HG02981 (cell line): ENCODE data around the gene ELMO1.

Source experiments
- ATAC-seq: cut with Tn5 transposase; IDR thresholded peaks from one replicate; pipeline ENCODE4 v1.9.1; 2021; ENCODE audit warnings: mild to moderate bottlenecking, moderate library complexity; ENCODE audit not compliant: unreplicated experiment

Gene ELMO1

DNA sequence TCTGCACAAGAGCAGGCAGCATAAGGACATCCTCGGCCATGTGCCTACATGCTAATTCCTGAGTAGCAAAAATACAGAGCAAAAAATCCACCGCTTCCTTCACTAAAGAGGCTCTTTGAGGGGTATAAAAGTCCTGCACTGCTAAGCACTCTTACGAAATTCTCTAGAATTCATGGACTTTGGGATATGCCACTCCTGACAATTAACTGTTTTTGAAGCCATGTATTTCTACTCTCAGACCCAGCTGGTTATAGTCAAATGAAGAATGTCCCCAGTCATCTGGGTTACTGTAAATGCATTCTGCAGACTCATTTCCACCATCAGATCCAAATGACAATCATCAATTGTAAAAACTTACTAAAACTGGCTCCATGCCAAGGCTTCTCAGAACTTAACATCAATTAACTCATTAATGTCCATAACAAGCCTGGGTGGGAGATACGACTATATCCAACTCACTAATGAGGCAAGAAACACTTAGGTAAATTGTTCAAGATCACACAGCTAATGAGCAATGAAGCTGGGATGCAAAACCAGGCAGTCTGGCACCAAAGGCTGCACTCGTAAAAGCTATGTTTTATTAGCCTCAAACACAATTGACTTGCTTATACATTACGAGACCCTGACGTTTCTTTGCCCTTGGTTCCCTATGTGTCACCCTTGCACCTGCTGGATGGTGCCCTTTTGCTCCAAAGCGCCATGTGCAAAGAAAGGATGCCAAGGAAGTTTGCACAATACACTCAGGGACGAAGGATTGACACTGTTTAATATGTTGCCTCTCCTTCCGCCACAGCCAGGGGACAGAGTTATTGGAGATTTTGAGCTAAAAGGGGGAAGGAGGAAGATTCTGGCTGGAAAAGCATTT, 250.4 kb downstream of the ELMO1 start:
- no peak for ATAC-seq

DNA sequence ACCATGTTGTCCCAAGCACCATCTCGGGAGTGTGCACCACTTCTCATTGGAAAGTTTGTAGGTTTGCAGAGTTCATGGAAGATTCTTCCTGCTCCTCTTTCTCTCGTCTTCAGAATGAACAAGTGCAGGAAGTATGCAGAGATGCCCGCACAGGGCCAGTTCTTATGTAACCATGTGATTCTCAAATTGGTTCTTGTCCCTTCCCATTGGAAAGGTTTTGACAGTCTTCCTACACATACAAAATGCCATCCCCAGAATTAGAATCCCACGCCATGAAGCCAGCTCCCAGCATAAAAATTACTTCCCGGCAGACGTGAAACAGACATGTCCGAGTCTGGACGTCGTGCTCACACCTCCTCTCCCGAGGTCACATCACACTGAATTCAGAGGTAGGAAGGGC, 251.6 kb downstream of the ELMO1 start:
- ATAC-seq = no peak

DNA sequence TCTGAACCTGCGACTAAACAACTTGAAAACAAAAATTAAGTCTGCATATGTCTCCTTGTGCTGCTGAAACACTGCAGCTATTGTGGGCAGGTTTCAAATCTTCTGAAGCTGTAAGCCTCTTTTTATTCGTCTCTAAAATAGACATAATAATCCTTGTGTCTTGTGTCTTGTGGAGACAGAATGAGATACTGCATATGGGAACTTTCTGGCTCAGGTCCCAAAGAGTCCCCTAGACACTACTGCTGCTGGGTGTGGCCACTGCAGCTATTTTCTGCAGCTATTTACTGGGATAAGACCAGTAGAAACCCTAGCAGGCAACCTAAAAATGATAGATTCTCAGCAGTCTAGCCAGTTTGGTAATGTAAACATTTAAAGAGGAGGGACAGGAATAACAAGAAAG, 252.0 kb downstream of the ELMO1 start:
- no peak for ATAC-seq

DNA sequence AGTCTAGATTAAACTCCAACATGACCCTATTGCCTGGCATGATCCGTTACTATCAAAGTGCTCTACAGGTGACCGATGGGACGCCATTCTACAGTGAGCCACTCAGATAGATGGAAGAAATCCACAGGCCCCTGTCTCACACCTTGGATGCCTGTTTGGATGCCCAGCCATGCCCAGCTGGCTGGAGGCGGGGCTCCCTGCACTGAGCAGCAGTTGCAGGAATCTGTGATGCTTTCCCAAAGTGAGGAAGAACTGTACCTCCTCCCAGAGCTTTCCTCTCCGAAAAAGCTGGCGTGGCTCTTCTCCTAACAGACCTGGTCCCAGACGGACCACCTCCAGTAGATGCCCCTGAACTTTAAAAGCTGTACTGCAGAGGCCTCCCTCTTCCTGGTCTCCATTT, 253.3 kb downstream of the ELMO1 start:
- ATAC-seq = no peak

DNA sequence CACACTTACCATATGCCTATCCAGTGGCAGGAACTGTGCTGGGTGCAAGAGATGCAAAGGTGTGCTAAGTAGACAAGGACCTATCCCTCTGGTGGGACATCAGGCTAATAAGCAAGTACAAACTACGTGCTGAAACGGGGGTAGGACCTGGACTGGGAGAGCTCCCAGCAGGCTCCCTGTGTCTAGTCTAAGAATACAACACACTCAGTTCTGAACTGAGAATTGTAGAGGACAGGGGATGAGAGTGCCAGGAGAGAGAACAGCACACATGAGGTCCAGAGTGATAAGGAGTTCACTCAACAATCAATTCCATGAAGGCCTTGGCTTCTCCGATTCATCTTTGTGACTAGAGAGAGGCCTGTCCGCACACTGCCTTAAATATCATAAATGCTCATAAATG, 253.7 kb downstream of the ELMO1 start:
- no peak for ATAC-seq

DNA sequence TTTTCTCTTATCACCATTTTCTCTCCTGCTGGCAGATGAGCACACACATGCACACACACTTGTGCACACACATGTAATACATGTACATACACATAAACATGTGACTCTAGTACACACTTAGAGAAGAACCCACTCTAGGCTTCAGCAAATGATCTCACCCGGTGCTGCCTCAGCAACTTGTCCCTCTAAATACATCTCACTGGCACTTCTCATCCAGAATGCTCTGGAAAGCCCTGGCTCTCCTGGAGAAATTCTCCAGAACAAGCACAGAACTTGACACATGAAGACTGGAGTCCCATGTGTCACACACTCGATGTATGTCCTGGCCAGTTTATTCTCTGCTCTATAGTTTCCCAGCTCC, 254.9 kb downstream of the ELMO1 start:
- ATAC-seq = no peak

DNA sequence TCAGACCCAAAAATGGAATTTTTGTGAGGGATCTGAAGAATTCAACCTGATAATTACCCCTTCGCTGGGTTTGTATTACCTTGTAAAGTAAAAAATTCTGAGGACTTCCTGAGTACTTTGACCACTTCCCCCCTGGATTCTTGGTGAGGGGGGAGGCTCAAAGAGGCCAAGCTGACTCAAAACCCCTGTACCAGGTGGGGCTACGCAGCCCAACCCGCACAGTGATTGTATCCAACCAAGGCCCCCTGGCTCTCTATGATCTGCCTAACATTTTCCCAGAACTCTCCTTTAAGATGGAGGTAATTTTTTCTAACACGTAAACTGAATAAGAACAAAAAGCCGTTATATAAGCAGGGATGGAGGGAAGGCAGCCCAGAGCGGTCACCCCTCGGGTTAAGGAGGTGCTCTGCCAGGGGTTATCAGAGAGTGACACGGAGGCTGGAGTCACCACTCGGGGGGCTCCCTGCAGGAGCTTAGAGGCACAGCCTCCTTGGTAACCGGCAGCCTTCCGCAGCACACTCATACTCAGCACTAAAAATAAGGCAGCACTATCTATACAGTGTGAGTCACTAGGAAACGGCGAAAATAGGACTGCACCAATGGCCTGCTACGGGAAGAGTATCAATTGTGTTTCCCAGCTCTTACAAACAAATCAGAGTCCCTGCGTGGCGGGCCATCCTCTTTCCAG, 255.4 kb downstream of the ELMO1 start:
- ATAC-seq = no peak

DNA sequence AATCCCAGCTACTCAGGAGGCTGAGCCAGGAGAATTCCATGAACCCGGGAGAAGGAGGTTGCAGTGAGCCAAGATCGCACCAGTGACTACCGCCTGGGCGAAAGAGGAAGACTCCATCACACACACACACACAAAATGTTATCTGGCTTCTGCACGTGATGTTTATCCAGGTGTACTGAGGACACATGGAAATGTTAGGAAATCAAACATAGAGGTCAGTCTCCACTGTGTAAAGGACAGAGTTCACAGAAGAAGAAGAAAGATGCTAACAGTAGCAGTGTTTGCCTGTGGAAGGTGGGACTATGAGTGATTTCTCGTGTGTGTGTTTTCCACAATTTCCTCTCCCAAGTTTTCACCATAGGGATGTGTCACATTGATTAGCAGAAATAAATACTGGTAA, 256.9 kb downstream of the ELMO1 start:
- no peak for ATAC-seq

DNA sequence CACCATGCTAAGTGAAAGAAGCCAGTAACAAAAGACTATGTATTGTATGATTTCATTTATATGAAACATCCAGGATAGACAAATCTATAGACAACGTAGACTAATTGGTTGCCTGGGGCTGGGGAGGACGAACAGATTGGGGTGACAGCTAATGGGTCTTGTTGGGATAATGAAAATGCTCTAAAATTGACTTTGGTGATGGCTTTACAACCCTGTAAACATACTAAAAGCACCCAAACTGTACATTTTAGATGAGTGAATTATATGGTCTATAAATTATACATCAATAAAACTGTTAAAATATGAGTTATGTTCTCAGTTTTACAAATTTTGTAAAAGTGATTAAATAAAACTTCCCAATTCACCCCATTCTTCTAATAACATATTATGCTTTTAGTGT, 261.5 kb downstream of the ELMO1 start:
- ATAC-seq = no peak

DNA sequence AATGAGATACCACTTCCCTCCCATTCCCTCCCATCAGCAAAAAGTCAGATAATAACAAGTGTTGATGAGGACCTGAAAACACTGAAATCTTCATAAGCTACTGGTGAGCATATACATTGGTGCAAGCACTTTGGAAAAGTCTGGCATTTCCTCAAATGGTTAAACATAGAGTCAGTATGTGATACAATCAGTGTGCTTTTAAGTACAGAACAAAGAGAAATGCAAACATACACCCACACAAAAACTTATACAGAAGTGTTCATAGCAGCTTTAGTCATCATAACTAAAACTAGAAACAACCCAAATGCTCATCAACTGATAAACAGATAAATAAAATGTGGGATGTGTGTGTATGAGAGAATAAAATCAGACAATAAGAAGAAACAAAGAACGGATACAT, 261.9 kb downstream of the ELMO1 start:
- no peak for ATAC-seq

DNA sequence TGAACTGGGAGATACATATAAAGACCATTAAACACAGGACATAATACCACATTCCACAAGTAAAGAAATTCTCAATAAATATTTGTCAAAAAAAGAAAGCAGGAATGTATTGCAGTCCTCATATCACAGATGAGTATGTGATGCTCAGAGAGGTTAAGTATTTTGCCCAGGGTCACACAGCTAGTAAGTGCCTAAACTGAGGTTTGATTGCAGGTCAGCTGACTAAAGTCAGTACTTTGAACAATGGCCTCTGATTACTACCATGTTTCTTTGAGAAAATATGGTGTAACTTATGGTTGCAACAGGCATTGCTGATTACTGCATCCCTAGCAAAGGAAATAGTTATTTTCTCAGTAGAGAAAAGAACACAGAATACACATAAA, 267.1 kb downstream of the ELMO1 start:
- no peak for ATAC-seq

DNA sequence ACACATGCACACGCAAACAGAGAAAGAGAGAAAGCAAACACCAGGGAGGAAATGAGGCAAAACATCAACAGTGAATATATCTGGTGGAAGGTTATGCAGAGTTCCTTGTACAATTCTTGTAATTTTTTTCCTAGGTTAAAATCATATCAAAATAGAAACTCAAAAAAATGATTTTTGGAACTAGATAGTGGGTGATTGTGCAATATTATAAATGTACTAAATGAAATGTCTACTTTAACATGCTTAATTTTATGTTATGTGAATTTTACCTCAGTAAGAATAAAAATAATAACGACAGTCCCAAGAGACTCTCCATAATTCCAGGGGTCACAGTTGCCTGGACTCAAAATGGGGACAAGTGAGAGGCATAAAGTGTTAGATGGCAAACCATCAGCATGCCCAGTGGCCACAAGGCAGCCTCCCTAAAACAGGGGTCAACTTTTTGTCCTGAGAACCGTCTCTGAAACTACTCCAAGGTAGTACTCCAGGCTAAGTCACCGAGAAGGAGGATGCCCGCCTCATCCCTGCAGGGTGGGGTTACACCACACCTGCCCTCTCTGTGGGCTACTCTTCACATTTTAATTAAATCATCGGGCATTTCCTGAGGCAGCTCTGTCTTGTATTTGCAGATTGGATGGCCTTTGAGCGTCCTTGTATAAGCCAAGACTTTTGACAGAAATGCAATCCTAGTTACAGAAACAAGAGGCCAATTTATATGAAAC, 267.7 kb downstream of the ELMO1 start:
- ATAC-seq = no peak

DNA sequence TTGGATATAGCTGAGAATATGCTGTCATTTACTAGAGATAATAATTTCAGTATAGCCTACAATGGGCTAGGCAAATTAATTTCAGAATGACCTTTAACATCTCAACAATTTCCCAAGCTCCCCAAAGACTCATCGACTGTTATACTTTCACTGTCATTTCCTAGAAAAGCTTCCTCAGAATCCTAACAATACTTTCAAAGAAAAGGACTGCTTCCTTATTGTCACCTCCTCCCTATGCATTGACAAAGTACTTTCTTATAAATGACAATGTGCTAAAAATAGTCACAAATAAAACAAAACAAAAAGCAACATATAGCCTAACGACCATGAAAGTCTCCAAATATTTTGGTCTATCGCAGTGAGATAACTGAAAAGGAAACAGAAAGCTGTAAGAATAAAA, 272.6 kb downstream of the ELMO1 start:
- no peak for ATAC-seq

DNA sequence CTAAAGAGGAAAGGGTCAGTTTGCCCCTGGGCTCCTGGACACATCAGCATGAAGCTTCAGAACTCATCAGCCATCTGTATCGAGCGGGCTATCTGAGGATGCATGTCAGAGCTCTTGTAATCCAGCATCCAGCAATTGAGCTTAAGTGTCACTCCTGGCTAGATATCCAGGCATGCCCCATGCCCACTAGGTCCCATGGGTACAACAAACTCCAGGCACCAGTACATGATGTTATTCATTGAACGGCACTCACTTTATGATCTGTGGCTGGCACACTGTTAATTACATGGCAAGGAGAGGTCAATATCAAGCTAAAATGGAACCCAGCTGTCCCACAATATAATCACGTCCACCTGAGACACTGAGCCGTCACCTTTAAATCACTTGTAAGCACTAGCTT, 274.2 kb downstream of the ELMO1 start:
- ATAC-seq = no peak

DNA sequence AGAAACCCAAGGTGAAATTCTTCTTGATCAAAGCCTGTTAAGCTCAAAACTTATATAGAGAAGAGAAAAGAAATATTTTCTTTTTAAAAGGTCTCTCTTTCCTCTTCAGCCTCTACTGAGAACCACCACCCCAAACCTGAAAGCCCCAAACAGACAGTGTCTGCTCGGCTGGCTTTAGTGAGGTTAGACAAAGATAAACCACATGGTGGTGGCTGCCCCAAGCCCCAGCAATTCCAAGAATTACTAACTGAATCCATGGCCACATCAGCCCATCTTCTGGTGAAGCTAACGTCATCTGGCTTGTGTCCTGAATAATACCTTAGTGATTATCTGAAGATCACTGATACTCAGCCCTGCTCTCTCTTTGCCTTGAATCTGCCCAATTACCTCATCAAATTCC, 275.0 kb downstream of the ELMO1 start:
- ATAC-seq = no peak

DNA sequence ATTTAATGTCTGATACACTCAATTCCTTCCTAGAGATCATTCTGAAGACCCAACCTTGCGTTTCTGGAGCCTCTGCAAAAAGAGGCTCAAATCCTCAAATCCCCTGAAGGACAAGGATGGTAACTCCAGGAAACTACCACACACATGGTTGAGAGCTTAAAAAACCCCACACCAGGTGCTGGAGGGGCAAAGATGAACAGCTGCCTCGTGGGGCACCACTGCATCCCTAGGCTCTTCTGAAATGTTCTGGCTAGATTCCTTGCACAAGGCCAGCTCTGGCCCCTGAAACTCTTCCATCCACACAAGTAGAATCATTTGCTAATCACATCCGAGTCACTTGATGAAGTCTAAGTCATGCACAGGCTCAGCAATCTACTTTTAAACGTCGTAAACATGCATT, 286.6 kb downstream of the ELMO1 start:
- no peak for ATAC-seq

DNA sequence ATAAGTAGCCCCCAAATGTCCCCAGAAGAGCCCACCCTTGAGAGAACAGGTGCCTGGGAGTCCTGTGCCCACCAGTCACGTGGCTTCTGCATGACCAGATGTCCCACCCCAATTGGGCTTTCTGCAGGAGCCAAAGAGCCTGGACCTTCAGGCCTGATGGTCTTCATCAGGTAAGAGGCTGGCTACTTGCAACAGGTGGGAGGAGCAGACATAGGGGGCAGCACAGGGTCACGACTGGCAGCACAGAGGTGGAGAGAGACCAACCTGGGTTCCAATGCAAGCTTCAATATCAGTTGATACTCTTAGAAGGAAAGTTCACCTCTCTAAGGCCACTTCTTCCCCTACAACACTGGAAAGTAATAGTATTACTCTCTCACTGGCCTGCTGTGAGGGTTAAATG, 288.0 kb downstream of the ELMO1 start:
- no peak for ATAC-seq

DNA sequence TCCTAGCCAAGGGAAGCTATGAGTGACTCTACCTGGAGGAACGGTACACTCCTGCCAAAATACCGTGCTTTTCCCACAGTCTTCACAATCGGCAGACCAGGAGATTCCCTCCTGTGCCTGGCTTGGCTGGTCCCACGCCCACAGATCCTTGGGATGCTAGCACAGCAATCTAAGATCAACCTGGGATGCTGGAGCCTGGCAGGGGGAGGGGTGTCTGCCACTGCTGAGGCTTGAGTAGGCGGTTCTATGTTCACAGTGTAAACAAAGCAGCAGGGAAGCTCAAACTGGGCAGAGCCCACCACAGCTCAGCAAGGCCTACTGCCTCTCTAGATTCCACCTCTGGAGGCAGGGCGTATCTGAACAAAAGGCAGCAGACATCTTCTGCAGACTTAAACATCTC, 295.3 kb downstream of the ELMO1 start:
- no peak for ATAC-seq

DNA sequence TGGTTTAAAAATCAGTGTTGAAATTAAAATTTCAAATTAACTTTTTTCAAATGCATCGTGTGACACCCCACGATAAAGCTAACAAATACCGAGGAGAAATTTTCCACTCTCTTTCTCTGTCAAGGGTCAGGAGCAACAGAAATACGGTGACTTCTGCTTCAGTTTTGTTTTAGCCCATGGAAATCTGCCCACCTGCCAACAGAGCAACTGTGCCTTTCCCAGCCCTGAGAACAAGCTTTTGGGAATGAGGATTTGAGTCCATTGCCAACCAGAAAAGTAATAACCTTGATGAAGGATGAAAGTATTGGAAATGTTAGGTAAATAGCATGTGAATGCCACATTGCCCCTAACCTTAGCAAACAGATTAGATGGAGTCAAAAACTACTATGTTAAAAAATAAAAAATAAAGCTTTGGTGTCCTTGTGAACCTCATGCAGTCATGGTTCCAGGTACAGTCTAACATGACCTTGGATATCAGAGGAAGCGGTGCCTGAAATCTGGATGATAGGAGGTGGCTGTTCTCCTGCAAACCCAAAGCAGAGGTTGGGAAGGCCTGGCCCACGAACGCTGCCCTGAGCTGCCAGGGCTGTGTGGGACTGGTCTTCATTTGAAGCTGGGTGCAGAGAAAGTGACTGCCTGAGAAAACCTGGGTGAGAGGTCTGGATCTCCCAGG, 296.8 kb downstream of the ELMO1 start:
- no peak for ATAC-seq

DNA sequence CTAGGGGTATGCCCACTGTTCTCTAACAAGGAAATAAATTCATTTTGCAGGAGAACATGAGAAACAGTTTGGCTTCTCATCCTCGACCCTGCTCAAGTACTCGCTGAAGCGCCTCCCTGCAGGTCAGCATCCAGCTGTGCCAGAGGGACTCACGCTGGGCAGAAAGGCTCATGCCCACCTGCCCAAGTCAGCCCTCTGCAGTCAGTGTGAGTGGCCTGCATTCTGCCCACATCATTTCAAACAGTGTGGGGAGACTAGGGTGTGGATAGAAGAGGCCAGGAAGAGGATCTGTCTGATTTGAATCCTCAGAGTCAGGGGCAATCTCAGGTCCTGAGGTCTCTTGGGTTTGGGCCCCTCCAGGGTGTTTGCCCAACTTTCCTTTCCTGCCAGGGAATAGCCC, 297.8 kb downstream of the ELMO1 start:
- no peak for ATAC-seq

DNA sequence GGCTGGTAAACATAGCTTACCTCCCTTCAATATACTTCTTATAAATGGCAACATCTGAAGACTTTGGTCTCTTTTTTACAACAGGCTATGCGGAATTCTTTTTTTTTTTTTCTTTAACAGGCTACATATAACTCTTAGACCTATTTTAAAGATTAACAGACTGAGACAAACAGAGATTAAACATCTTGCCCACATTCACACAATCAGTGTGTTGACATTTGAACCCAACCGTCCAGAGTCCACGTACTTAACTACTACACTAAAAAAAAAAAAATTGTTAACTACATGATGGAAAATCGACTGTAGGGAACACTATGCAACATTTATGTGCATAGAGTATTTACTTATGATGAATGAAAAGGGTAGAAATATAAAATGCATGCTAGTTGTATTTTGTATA, 298.5 kb downstream of the ELMO1 start:
- no peak for ATAC-seq

DNA sequence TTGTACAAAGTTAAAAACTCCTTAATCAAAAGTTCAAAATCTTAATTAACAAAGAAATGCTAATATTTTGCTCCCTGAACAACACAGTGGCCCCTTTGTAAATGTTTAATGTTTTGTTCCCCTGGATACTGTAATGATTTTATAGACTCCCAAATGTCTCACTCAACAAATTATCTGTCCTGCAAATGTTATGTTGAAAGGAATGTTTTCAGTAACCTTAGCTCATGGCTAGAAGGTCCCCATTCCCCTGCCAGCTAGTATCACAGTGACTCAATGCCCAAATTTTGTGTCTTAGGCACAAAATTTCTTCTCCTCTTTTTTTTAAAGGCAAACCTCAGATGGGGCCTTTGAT, 298.9 kb downstream of the ELMO1 start:
- ATAC-seq = no peak
